Epithelial cell of prostate (primary cell): ENCODE results near the gene CCL24.
"Not testable (repeated sequence)": the region's sequence is repeated elsewhere in the genome, so short reads cannot be mapped to it uniquely, and the experiment has no call there.

Source experiments
- DNase-seq: peaks from one replicate; pipeline ENCODE4 v3.0.0-alpha.2; 2011; ENCODE audit warnings: low read depth, low spot score
- H3K27ac ChIP-seq: fragments of 450-650 bp; 2 replicates; pipeline ENCODE4 v1.5.1; 2017; ENCODE audit warnings: mild to moderate bottlenecking

CCL24 gene

DNA sequence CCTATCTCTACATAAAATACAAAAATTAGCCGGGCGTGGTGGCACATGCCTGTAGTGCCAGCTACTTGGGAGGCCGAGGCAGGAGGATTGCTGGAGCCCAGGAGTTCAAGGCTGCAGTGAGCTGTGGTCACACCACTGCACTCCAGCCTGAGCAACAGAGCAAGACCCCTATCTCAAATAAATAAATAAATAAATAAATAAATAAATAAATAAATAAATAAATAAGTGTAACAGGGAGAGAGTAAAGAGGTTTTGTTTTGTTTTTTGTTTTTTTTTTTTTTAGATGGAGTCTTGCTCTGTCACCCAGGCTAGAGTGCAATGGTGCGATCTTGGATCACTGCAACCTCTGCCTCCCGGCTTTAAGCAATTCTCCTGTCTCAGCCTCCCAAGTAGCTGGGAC, 21.0 kb downstream of the CCL24 start:
- not testable (repeated sequence) for H3K27ac ChIP-seq, DNase-seq

- H3K27ac ChIP-seq: no peak overlapping the region
- DNase-seq: no peak
These were observed 24.2 kb downstream of the CCL24 start for GRCh38 chr7:75789361-75789924.

DNA sequence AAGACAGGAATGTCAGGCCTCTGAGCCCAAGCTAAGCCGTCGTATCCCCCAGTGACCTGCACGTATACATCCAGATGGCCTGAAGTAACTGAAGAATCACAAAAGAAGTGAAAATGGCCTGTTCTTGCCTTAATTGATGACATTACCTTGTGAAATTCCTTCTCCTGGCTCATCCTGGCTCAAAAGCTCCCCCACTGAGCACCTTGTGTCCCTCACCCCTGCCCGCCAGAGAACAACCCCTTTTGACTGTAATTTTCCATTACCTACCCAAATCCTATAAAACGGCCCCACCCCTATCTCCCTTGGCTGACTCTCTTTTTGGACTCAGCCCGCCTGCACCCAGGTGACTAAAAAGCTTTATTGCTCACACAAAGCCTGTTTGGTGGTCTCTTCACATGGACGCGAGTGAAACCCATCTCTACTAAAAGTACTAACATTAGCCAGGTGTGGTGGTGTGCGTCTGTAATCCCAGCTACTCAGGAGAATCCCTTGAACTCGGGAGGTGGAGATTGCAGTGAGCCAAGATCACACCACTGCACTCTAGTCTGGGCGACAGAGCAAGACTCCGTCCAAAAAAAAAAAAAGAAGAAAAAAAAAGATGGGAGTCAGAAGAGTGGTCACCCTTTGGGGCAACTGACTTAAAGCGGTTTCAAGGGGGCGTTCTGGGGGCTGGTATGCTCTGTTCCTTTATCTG, 25.3 kb downstream of the CCL24 start:
- not testable (repeated sequence) for DNase-seq, H3K27ac ChIP-seq

DNA sequence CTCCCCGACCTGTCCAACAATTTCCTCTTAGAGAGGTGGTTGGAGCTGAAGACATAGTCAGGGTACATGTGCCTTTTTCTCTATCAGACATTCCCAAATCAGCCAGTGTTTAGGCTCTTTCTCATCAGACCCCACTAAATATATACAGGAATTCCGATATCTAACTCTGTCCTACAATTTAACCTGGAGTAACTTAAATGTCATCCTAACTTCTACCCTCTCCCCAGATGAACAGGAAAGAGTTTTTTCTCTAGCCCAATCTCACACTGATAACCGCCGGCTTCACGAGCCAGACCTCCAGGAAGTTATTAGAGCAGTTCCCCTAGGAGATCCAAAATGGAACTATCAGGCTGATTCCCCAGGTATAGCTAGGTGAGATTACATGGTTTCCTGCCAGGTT, 30.5 kb downstream of the CCL24 start:
- H3K27ac ChIP-seq, DNase-seq: not testable (repeated sequence)

DNA sequence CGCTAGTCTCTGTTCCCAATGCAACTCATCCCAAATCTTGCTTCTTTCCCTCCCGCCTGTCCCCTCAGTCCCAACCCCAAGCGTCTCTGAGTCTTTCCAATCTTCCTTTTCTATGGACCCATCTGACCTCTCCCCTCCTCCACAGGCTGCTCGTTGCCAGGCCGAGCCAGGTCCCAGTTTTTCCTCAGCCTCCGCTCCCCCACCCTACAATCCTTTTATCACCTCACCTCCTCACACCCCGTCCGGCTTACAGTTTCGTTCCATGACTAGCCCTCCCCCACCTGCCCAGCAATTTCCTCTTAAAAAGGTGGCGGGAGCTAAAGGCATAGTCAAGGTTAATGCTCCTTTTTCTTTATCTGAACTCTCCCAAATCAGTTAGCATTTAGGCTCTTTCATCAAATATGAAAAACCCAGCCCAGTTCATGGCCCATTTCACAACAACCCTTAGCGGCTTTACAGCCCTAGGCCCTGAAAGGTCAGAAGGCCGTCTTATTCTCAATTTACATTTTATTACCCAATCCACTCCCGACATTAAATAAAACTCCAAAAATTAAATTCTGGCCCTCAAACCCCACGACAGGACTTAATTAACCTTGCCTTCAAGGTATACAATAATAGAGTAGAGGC, 32.8 kb downstream of the CCL24 start:
- H3K27ac ChIP-seq, DNase-seq: not testable (repeated sequence)

- H3K27ac ChIP-seq, DNase-seq: not testable (repeated sequence)
These were observed 34.1 kb downstream of the CCL24 start for GRCh38 chr7:75779516-75779915.

DNA sequence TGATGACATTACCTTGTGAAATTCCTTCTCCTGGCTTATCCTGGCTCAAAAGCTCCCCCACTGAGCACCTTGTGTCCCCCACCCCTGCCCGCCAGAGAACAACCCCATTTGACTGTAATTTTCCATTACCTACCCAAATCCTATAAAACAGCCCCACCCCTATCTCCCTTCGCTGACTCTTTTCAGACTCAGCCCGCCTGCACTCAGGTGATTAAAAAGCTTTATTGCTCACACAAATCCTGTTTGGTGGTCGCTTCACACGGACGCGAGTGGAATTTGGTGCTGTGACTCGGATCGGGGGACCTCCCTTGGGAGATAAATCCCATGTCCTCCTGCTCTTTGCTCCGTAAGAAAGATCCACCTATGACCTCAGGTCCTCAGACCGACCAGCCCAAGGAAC, 34.6 kb downstream of the CCL24 start:
- H3K27ac ChIP-seq, DNase-seq: not testable (repeated sequence)

- no peak overlapping the region for H3K27ac ChIP-seq
- peak; percentile 46 for DNase-seq
These were observed 37.2 kb downstream of the CCL24 start for GRCh38 chr7:75776295-75776971.

DNA sequence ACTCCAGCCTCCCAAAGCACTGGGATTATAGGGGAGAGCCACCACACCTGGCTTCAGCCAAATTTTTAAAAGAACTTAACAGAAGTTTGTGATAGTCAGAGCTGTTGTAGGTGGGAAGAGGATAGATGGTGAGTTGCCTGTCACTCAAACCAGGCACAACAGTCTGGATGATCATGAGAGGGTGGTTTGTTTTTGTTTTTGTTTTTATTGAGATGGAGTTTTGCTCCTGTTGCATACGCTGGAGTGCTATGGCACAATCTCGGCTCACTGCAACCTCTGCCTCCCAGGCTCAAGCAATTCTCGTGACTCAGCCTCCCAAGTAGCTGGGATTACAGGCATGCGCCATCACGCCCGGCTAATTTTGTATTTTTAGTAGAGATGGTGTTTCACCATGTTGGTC, 39.6 kb downstream of the CCL24 start:
- not testable (repeated sequence) for H3K27ac ChIP-seq, DNase-seq

GRCh38 chr7:75772081-75773077, 41.2 kb downstream of the CCL24 start, which contains the start of gene CCL26:
Gene CCL26 (minus strand): TSS chr7:75772211. CDS start chr7:75772176, 35 bp downstream.
- no peak for DNase-seq
- no peak within 1 kb of the TSS for H3K27ac ChIP-seq

GRCh38 chr7:75771224-75771623, 42.4 kb downstream of the CCL24 start:
- no peak overlapping the region for H3K27ac ChIP-seq
- DNase-seq: no peak

GRCh38 chr7:75762350-75762917, 51.2 kb downstream of the CCL24 start:
- H3K27ac ChIP-seq: no peak overlapping the region
- DNase-seq: no peak

DNA sequence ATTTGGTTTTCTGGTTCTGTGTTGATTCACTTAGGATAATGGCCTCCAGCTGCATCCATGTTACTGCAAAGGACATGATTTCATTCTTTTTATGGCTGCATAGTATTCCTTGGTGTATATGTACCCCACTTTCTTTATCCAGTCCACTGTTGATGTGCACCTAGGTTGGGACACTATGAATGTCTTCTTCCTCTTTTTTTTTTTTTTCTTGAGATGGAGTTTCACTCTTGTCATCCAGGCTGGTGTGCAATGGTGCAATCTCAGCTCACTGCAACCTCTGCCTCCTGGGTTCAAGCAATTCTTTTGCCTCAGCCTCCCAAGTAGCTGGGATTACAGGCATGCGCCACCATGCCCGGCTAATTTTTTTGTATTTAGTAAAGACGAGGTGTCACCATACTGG, 51.8 kb downstream of the CCL24 start:
- H3K27ac ChIP-seq, DNase-seq: not testable (repeated sequence)
